Measurements from ENCODE around the gene TRAF6. TPM values are rescaled to one million over a fixed set of nuclear protein-coding genes. Genes with fewer than 3 reads are reported as not detected.

The TRAF6 gene
- polyA plus RNA-seq, 5 donors = 10.3 to 17.6 (median 14.7) TPM

GRCh38 chr11:36460220-36460619 lies 49.9 kb downstream of the TRAF6 start:
- DNase-seq = no peak

- DNase-seq = no peak
These were observed 51.0 kb downstream of the TRAF6 start for GRCh38 chr11:36459046-36459445.

GRCh38 chr11:36458129-36458915 lies 51.8 kb downstream of the TRAF6 start:
- peak in 1 of 2 donors; percentile 41 for DNase-seq

- DNase-seq = no peak
These were observed 53.9 kb downstream of the TRAF6 start for GRCh38 chr11:36456156-36456555.

- DNase-seq = no peak
These were observed 54.4 kb downstream of the TRAF6 start for GRCh38 chr11:36455658-36456111.

- DNase-seq = no peak
These were observed 55.0 kb downstream of the TRAF6 start for GRCh38 chr11:36454941-36455631.

- no peak for DNase-seq
These were observed 55.5 kb downstream of the TRAF6 start for GRCh38 chr11:36454551-36454940.

- no peak for DNase-seq
These were observed 56.4 kb downstream of the TRAF6 start for GRCh38 chr11:36453678-36454077.

GRCh38 chr11:36452961-36453360 lies 57.1 kb downstream of the TRAF6 start:
- DNase-seq = no peak

- no peak for DNase-seq
These were observed 57.7 kb downstream of the TRAF6 start for GRCh38 chr11:36452236-36452940.

GRCh38 chr11:36451681-36452080 lies 58.4 kb downstream of the TRAF6 start:
- DNase-seq = no peak

GRCh38 chr11:36451045-36451444 lies 59.0 kb downstream of the TRAF6 start:
- DNase-seq = no peak

GRCh38 chr11:36450110-36450572 lies 59.9 kb downstream of the TRAF6 start:
- peak; percentile 80 to 81 for DNase-seq

- DNase-seq = no peak
These were observed 60.4 kb downstream of the TRAF6 start for GRCh38 chr11:36449561-36450096.

GRCh38 chr11:36447947-36448346 lies 62.1 kb downstream of the TRAF6 start:
- no peak for DNase-seq

- DNase-seq = no peak
These were observed 62.6 kb downstream of the TRAF6 start for GRCh38 chr11:36447514-36447913.

- DNase-seq = no peak
These were observed 63.9 kb downstream of the TRAF6 start for GRCh38 chr11:36446135-36446534.

GRCh38 chr11:36443661-36444060 lies 66.4 kb downstream of the TRAF6 start:
- DNase-seq = no peak

- DNase-seq = no peak
These were observed 68.4 kb downstream of the TRAF6 start for GRCh38 chr11:36441610-36442208.

- DNase-seq = no peak
These were observed 71.9 kb downstream of the TRAF6 start for GRCh38 chr11:36438126-36438525.

GRCh38 chr11:36437413-36437812 lies 72.7 kb downstream of the TRAF6 start:
- DNase-seq = no peak

All from right lung (tissue), 5 donors.